ENCODE data around the gene DOCK2.

DOCK2 gene

GRCh38 chr5:170115925-170116324 is 478.9 kb downstream of the DOCK2 start:
- TF ChIP-seq REST (IDR thresholded peaks at IDR 0.05; ENCODE audit: insufficient read depth in 1 of 2, low read depth in 2 of 2, low read length in 2 of 2) (no peak), FOXP2 (optimal IDR thresholded peaks at IDR 0.05; ENCODE audit: borderline replicate concordance, extremely low read depth, extremely low read length, insufficient read depth) (no peak), SIN3A (IDR thresholded peaks at IDR 0.05; ENCODE audit: borderline replicate concordance, insufficient read depth, low read length) (no peak), TAF1 (IDR thresholded peaks at IDR 0.05; ENCODE audit: borderline replicate concordance, insufficient read depth, low read length) (no peak), POLR2AphosphoS5 (IDR thresholded peaks at IDR 0.05; ENCODE audit: low read depth, low read length) (no peak)

GRCh38 chr5:170117736-170118135 is 480.7 kb downstream of the DOCK2 start:
- TF ChIP-seq FOXP2 (optimal IDR thresholded peaks at IDR 0.05; ENCODE audit: borderline replicate concordance, extremely low read depth, extremely low read length, insufficient read depth) = no peak

- no peak for TF ChIP-seq FOXP2 (optimal IDR thresholded peaks at IDR 0.05; ENCODE audit: borderline replicate concordance, extremely low read depth, extremely low read length, insufficient read depth)
- TF ChIP-seq TAF1 (IDR thresholded peaks at IDR 0.05; ENCODE audit: borderline replicate concordance, insufficient read depth, low read length) = no peak
- no peak for TF ChIP-seq SIN3A (IDR thresholded peaks at IDR 0.05; ENCODE audit: borderline replicate concordance, insufficient read depth, low read length)
- TF ChIP-seq POLR2AphosphoS5 (IDR thresholded peaks at IDR 0.05; ENCODE audit: low read depth, low read length) = no peak
- TF ChIP-seq REST (IDR thresholded peaks at IDR 0.05; ENCODE audit: insufficient read depth in 1 of 2, low read depth in 2 of 2, low read length in 2 of 2) = no peak
Measured at GRCh38 chr5:170120576-170120975, 483.5 kb downstream of the DOCK2 start.

- no peak for TF ChIP-seq REST (IDR thresholded peaks at IDR 0.05; ENCODE audit: insufficient read depth in 1 of 2, low read depth in 2 of 2, low read length in 2 of 2)
Measured at GRCh38 chr5:170121321-170121720, 484.2 kb downstream of the DOCK2 start.

- TF ChIP-seq FOXP2 (optimal IDR thresholded peaks at IDR 0.05; ENCODE audit: borderline replicate concordance, extremely low read depth, extremely low read length, insufficient read depth) (no peak), TAF1 (IDR thresholded peaks at IDR 0.05; ENCODE audit: borderline replicate concordance, insufficient read depth, low read length) (no peak), REST (IDR thresholded peaks at IDR 0.05; ENCODE audit: insufficient read depth in 1 of 2, low read depth in 2 of 2, low read length in 2 of 2) (no peak), POLR2AphosphoS5 (IDR thresholded peaks at IDR 0.05; ENCODE audit: low read depth, low read length) (no peak), SIN3A (IDR thresholded peaks at IDR 0.05; ENCODE audit: borderline replicate concordance, insufficient read depth, low read length) (no peak)
Measured at GRCh38 chr5:170126061-170126460, 489.0 kb downstream of the DOCK2 start.
